ENCODE data around the gene ACOXL.

- TF ChIP-seq CTCF (IDR thresholded peaks at IDR 0.05) = no peak
- TF ChIP-seq POLR2A (IDR thresholded peaks at IDR 0.05) = no peak
Observed at GRCh38 chr2:110883406-110883805, 151.0 kb downstream of the ACOXL start.

All from body of pancreas (tissue), 4 donors.